GM19193 (cell line): ENCODE data around the gene INKA1.

Experiments used
- POLR2A ChIP-seq: IDR thresholded peaks from 4 replicates; pipeline ENCODE4 v1.6.1; 2011; ENCODE audit not compliant: insufficient read depth, insufficient read length; ENCODE audit errors: extremely low read depth

Gene INKA1

DNA sequence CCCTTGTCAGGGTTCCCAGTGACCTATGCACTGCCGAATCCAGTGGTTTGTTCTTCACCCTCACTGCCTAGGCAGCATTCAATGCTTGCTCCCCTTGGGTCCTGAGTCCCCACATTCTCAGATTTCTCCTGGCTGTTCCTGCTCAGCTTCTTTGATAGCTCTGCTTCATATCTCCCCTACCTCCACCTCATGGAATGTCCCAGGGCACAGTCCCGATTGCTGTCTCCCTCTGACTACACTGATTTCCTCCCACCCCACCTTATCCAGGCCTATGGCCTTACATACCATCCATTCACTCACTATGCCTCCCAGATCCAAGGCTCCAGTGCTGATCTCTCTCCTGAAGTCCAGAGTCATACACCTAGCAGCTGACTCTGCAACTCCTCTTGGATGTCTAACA lies 1.9 kb upstream of the INKA1 start:
- TF ChIP-seq POLR2A: no peak

GRCh38 chr3:49803465-49804140 lies 542 bp downstream of the INKA1 start:
- TF ChIP-seq POLR2A: no peak

- TF ChIP-seq POLR2A: peak; percentile 15
These were observed 1.3 kb downstream of the INKA1 start for GRCh38 chr3:49804141-49805041.

DNA sequence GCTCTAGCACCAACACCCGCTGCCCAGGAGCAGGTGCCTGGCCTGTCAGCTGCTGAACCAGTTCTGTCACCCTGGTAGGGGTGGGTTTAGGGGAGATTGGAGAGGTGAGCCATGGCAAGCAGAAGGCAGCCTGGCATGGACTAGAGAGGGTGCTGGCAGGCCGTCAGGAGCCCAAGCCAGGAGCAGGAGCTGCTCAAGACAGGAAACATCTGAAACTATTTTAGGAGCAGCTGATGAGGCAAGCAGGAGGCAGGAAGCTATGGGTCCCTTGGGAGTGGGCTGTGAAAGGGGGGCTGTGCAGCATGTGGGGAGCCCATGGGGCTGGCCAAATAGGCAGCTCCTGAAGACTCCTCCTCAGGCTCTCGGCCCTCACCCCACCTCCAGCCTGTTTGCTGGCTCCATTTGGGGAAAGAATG lies 2.3 kb downstream of the INKA1 start:
- TF ChIP-seq POLR2A: no peak

GRCh38 chr3:49805897-49806701 lies 3.0 kb downstream of the INKA1 start:
- no peak for TF ChIP-seq POLR2A

DNA sequence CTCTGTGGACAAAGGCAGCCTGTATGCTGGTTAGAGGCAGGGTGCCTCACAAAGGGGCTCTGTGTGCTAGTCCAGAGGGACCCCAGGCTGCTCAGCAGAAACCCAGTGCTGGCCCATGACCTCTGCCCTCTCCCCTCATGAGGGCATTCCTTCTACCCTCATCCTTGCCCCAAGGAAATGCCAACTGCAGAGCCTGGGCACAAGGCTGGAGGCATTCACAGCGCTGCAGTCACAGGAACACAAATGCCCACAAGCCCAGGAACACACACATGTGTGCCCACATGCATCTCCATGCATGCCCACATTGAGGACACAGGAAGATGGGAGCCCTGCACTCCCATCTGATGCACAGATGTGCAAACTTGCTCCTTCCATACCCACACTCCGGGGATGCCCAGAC lies 3.8 kb downstream of the INKA1 start:
- peak; percentile 29 for TF ChIP-seq POLR2A

DNA sequence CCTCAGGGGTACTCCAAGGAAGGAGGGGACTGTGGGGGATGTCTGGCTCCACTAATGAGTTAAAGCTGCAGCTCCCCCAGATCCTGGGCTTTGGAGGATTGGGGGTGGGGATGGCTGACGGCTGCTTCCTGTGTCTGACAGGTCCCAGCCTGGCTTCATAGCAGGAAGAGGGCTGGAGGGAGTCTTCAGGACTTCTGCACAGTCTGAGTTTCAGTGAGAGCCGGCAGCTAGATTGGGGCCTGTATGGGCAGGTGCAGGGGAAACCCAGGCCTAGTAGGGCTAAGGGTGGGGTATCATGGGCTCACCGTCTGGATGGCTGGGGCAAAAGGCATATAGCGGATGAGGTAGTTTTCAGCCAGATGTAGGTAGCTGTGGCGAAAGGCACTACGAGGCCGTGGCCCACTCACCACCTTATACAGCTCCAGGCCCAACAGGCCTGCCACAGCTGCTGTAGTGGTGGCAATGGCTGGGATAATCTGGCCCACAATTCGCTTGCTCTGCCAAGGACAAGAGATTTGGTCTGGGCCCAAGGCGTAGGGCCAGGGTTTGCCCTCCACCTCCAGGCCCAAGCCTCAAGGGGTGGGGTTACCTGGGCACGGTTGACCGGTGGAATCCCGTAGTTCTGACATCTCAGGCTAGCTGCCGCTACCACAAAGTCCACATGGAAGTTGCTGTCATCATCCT lies 4.5 kb downstream of the INKA1 start:
- no peak for TF ChIP-seq POLR2A

- TF ChIP-seq POLR2A: no peak
These were observed 9.9 kb downstream of the INKA1 start for GRCh38 chr3:49812916-49813496.

DNA sequence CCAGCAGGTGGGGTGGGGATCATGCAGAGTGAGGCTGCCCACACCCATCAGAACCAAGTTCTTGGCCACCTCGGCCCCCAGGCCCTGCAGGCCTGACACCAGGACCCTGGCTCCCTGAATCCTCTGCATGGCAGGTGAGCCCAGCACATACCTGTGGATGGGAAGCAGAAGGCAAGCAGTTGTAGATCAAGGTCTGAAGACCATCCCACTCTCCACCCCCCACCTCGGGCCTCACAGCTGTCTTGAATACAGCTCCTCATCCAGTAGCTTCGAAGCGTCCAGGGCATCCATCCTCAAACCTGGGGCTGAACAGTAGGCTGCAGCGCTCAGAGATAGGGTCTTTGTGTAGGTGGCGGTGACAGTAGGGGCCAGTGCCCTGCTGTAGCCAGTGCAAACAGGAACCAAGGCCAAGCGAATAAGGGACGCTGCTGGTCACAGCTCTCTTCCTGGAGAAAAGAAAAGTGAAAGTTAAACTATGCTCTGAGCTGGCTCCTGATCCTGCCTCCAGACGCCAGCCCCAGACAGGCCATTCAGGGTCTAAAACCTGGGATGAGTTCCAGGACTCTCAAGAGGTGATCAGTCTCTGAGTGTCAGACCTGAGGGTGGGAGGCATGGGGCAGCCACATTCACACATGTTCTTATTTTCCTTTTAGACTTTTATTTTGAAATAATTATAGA lies 10.6 kb downstream of the INKA1 start, which contains the start of gene UBA7:
Gene UBA7, minus strand, starts transcription at position 457 of the 678 bp plus-strand sequence. Its CDS starts 166 bp downstream, at position 291.
- peak; percentile 58 for TF ChIP-seq POLR2A

DNA sequence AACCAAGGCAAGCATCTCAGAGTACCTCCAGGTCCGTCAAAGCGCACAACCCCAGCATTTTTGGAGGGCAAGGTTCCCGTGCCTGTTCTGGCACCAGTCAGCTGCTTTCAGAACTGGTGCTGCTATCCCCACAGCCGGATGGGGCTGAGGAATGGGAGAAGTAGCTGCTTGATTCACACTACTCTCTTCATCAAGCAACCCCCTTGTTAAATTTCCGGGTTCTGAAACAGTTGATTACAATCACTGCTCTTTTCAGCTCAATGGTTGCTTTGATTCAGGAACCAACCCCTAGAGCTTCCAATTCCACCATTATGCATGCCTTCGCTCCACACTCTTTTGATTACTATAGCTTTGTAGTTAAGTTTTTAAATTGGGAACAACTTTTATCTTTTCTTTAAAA lies 23.0 kb downstream of the INKA1 start:
- no peak for TF ChIP-seq POLR2A

DNA sequence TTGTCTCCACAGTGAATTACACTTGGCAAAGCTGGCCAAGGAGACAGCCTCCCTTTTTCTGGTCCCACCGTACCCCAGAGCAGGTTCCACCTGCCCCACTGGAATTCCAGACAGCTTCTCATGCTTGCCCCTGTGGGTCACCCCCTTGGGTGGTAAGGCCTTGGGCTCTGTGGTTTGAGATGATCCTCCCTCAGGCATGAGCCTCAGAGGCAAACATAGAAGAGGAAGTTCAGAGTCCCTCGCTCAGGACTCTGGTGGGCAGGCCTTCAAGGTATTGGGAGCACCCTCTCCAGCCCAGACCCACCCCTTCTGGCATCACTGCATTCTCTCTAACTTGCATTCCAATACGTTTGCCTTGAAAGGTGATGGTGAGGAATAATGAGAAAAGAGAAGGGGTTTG lies 28.3 kb downstream of the INKA1 start:
- TF ChIP-seq POLR2A: no peak

GRCh38 chr3:49839193-49839809 lies 36.2 kb downstream of the INKA1 start:
- no peak for TF ChIP-seq POLR2A

GRCh38 chr3:49840388-49840787 lies 37.3 kb downstream of the INKA1 start:
- TF ChIP-seq POLR2A: no peak
